GM13977 (cell line): ENCODE data around the gene LRRC43.
A peak's percentile ranks its signal among the peaks of the same experiment; 100 is the strongest.

ENCODE experiments used
- DNase-seq: peaks from one replicate; pipeline ENCODE4 v3.0.0; 2012; ENCODE audit warnings: low spot score
- CTCF ChIP-seq: IDR thresholded peaks from 2 replicates; pipeline ENCODE4 v1.5.1; 2012; ENCODE audit warnings: mild to moderate bottlenecking, control low read depth; ENCODE audit not compliant: insufficient read depth; ENCODE audit errors: extremely low read depth, missing control alignments
- in situ Hi-C: fragments of 300-500 bp; cut with MboI; formaldehyde crosslinking; loops from one replicate; pipeline ENCODE4 v1.12.0; 2022; ENCODE audit warnings: low sequenced_read_pairs, low pct_unique_long_range_greater_than_20kb, mixed read lengths, inconsistent platforms; ENCODE audit not compliant: unreplicated experiment

The LRRC43 gene

GRCh38 chr12:122155705-122156104, 27.2 kb upstream of the LRRC43 start:
- no peak for TF ChIP-seq CTCF
- in situ Hi-C loops: no loop called here
- no peak for DNase-seq

GRCh38 chr12:122158700-122159285, 24.1 kb upstream of the LRRC43 start:
- no peak for TF ChIP-seq CTCF
- in situ Hi-C loops: no loop called here
- DNase-seq: no peak

DNA sequence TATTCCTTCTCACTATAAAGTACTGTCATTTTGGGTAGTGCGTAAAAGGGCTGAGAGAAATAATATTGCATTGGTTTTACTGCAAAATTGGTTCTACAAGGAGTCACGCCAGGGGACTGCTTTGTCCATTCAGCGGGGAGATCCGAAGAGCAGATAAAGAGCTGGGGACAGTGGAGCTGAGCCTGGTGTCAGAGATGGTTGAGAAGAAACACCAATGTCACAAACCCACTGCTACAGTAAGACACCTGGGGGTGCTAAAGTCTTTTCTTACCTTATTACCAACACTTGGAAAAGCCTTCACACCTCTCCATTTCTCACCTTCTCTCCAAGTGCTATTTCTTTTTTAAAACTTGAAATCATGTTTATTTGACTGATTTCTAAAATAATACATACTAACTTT, 23.0 kb upstream of the LRRC43 start:
- in situ Hi-C loops: no loop called here

DNA sequence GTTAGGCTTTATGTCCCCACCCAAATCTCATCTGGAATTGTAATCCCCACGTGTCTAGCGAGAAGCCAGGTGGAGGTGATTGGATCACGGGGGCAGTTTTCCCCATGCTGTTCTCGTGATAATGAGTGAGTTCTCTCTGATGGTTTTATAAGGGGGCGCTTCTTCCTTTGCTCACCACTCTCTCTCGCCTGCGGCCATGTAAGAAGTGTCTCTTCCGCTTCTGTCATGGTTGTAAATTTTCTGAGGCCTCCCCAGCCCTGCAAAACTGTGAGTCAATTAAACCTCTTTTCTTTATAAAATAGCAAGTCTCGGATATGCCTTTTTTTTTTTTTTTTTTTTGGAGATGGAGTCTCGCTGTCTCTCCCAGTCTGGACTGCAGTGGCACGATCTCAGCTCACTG, 22.2 kb upstream of the LRRC43 start:
- TF ChIP-seq CTCF: no peak
- DNase-seq: no peak

More for the DNA sequence above, 23.0 kb upstream of the LRRC43 start:
- peak; percentile 24 for TF ChIP-seq CTCF
- no peak for DNase-seq

GRCh38 chr12:122161682-122162081, 21.2 kb upstream of the LRRC43 start:
- in situ Hi-C loops: no loop called here
- no peak for TF ChIP-seq CTCF
- DNase-seq: no peak

More for the DNA sequence above, 22.2 kb upstream of the LRRC43 start:
- in situ Hi-C loops: no loop called here

DNA sequence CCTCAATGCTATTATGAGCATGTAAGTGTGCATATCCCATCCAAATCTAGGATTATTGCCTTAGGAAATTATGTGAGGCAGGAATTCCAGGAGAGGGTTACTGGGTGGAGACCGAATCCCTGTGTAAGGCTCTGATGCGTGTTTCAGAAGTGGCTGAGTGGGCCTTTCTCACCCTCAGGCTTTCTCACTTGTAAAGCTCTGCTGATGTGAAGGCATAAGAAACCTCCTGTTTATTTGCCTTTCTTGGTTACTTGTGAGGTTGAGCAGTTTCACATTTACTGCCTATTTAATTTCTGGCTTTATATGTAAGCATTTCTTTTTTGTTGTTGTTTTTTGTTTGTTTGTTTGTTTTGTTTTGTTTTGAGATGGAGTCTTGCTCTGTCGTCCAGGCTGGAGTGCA, 19.9 kb upstream of the LRRC43 start:
- no peak for TF ChIP-seq CTCF
- in situ Hi-C loops: no loop called here
- no peak for DNase-seq
